Gastroesophageal sphincter (tissue), 3 donors: ENCODE measurements around the gene LCMT1.

Experiments
- POLR2AphosphoS5 ChIP-seq: sonication (generic); formaldehyde crosslinking; IDR thresholded peaks from one replicate; pipeline ENCODE4 v1.6.1; 2017; ENCODE audit warnings: antibody characterized with exemption
- TF ChIP-seq, protein P1 (sequence below), 4 experiments: fragments of 200-600 bp in 2 of 4; fragments of 450-650 bp in 2 of 4; sonication (generic) in 1 of 4; IDR thresholded peaks; one replicate each; pipeline ENCODE4 v1.5.1; 2017 to 2019; ENCODE audit warnings: antibody characterized with exemption in 4 of 4, mild to moderate bottlenecking in 2 of 4, moderate library complexity in 2 of 4

DNA sequence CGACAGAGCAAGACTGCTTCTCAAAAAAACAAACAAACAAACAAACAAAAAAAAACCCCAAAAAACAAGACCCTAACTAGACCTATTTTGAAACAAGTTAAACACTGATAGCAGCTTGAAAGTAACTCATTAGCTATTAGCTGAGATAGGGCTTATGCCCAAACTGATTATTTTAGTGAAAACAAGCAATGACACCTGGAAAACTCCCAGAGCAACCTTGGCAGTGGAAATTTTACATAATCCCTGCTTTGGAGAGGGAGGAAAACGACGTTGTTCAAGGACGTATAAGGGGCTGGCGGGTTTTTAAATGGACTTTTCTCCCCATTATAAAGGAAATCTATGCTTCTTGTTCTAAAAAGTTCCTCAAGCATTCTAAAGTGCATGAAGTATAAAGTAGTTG is 59.8 kb downstream of the LCMT1 start:
- TF ChIP-seq, protein P1, sequence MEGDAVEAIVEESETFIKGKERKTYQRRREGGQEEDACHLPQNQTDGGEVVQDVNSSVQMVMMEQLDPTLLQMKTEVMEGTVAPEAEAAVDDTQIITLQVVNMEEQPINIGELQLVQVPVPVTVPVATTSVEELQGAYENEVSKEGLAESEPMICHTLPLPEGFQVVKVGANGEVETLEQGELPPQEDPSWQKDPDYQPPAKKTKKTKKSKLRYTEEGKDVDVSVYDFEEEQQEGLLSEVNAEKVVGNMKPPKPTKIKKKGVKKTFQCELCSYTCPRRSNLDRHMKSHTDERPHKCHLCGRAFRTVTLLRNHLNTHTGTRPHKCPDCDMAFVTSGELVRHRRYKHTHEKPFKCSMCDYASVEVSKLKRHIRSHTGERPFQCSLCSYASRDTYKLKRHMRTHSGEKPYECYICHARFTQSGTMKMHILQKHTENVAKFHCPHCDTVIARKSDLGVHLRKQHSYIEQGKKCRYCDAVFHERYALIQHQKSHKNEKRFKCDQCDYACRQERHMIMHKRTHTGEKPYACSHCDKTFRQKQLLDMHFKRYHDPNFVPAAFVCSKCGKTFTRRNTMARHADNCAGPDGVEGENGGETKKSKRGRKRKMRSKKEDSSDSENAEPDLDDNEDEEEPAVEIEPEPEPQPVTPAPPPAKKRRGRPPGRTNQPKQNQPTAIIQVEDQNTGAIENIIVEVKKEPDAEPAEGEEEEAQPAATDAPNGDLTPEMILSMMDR (IDR thresholded peaks at IDR 0.05): no peak
- TF ChIP-seq POLR2AphosphoS5: no peak
